Right lobe of liver (tissue), 6 donors: ENCODE data around the gene CABCOCO1. TPM values are rescaled to one million over a fixed set of nuclear protein-coding genes. Genes with fewer than 3 reads are reported as not detected.

ENCODE experiments used
- ATAC-seq, 4 donors: fragments of 200-7000 bp; cut with Tn5 transposase; one replicate each; pipeline ENCODE4 v1.9.1; 2020; ENCODE audit warnings: mild to moderate bottlenecking in 4 of 4, moderate library complexity in 4 of 4
- DNase-seq, 3 donors: peaks; one replicate each; pipeline ENCODE4 v3.0.0-alpha.2; 2020
- H3K27ac ChIP-seq, 3 donors: fragments of 200-600 bp; one replicate each; pipeline ENCODE4 v1.8.0; 2022
- H3K27me3 ChIP-seq, 2 donors: fragments of 200-600 bp; one replicate each; pipeline ENCODE4 v1.8.0; 2022
- H3K36me3 ChIP-seq, 4 donors: fragments of 200-600 bp; sonication (generic) in 1 of 4; one replicate each; pipeline versions ENCODE4 v1.5.1 to v1.8.0; 2017 to 2022; ENCODE audit warnings: control low read depth in 1 of 4
- H3K4me1 ChIP-seq, 4 donors: fragments of 200-600 bp; sonication (generic) in 1 of 4; one replicate each; pipeline versions ENCODE4 v1.5.1 to v1.8.0; 2017 to 2022; ENCODE audit warnings: control low read depth in 1 of 4
- H3K4me3 ChIP-seq, 3 donors: fragments of 200-600 bp; one replicate each; pipeline ENCODE4 v1.8.0; 2022
- H3K9me3 ChIP-seq, 4 donors: fragments of 200-600 bp; sonication (generic) in 1 of 4; one replicate each; pipeline versions ENCODE4 v1.5.1 to v1.8.0; 2017 to 2022; ENCODE audit warnings: control low read depth in 1 of 4
- CTCF ChIP-seq, 4 donors: fragments of 200-600 bp in 3 of 4; fragments of 450-650 bp in 1 of 4; IDR thresholded peaks; one replicate each; pipeline versions ENCODE4 v1.5.1 to v1.8.0; 2016 to 2022; ENCODE audit warnings: antibody characterized with exemption in 4 of 4, mild to moderate bottlenecking in 2 of 4
- POLR2A ChIP-seq: fragments of 450-650 bp; IDR thresholded peaks from one replicate; pipeline ENCODE4 v1.6.1; 2017; ENCODE audit warnings: antibody characterized with exemption, mild to moderate bottlenecking
- WGBS: methylation state at CpG from one replicate; pipeline ENCODE4 v1.1.6; 2018; ENCODE audit warnings: low coverage, low lambda C conversion rate; ENCODE audit not compliant: insufficient coverage; ENCODE audit errors: missing lambda C conversion rate; 5-methylcytosine and 5-hydroxymethylcytosine counted together
- intact Hi-C, 2 donors: fragments of 100-400 bp; cut with DNase I; formaldehyde crosslinking; loops; one replicate each; pipeline versions ENCODE4 v1.11.2 to v1.14.1; 2022
- total RNA-seq, 6 experiments: library from RNA; depleted of rRNA in 2 of 6; stranded (reverse); fragments of >200 nt in 2 of 6; fragmentation: NEBNext Ultra II Directional in 3 of 6; extraction: Animal tissue kit (Norgen Biotek cat#: 25700) in 3 of 6; gene quantifications; one replicate each; pipeline versions ENCODE4 v1.1.0 to v1.2.4, GENCODE V29; 2016 to 2023
- donor health status: DM: no; HTN: yes; CAD: no.
- donor health status: DM: no; HTN: no; CAD: no.
- donor health status: DM: no; HTN: no; CAD: no.
- donor health status: DM: no; HTN: yes; CAD: no.
- donor health status: DM: no; HTN: yes; CAD: no.

The CABCOCO1 gene
- total RNA-seq, 6 experiments from 2014 or later = not detected

DNA sequence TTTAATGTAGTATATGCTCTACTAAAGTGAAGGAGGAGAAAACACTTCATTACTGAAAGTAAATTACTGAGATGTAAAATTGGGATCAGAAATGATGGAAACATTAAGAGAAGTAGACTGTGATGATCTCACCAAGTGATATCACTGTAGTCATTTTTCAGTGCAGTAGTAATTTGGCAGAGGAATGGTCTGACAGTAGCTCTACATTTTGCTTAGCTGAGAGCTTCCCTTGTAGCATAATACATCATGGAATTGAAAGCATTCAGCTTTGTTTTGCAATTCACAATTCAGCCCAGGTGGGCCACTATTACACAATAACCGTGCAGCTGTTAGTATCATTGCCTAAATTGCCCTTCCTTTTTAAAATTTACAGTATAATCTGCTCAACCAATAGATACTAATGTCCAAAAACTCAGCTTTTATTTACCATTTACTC lies 19.4 kb upstream of the CABCOCO1 start:
- 8% methylated on average over 1 of the region's 1 CpG for WGBS
- DNase-seq = no peak
- H3K27ac ChIP-seq = no peak overlapping the region
- ATAC-seq = no peak
- H3K27me3 ChIP-seq = no peaks in the 10 kb centered on the region
- intact Hi-C loops = no loop called here
- H3K9me3 ChIP-seq = no peaks in the 10 kb centered on the region
- H3K4me3 ChIP-seq = no peak overlapping the region
- H3K4me1 ChIP-seq = no peaks in the 10 kb centered on the region
- TF ChIP-seq CTCF (IDR thresholded peaks at IDR 0.05) (no peak), POLR2A (no peak)
- no peaks in the 10 kb centered on the region for H3K36me3 ChIP-seq

DNA sequence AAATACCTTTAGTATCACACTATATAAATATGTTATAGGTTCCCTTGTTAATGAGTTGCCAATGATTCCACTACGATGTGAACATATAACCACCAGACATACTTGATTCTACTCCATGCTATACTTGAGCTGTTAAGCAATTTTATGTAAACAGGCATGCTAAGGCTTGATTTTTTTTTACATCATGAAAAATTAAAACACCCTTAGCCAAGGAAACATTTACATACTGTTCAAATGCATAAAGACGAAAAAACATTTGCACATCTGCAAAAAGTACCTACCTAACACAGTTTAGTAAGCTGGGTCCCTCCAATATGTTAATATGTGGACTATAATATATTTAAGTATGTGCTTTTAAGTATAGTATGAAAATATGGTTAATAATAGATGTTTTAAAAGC lies 9.0 kb upstream of the CABCOCO1 start:
- no peaks in the 10 kb centered on the region for H3K9me3 ChIP-seq
- no peaks in the 10 kb centered on the region for H3K27me3 ChIP-seq
- no peak overlapping the region for H3K4me3 ChIP-seq
- WGBS = 33% methylated on average over 2 of the region's 2 CpGs
- no peaks in the 10 kb centered on the region for H3K36me3 ChIP-seq
- TF ChIP-seq CTCF (IDR thresholded peaks at IDR 0.05) (no peak), POLR2A (no peak)
- H3K27ac ChIP-seq = no peak overlapping the region
- no peak for ATAC-seq
- DNase-seq = no peak
- no peaks in the 10 kb centered on the region for H3K4me1 ChIP-seq
- intact Hi-C loops = no loop called here

DNA sequence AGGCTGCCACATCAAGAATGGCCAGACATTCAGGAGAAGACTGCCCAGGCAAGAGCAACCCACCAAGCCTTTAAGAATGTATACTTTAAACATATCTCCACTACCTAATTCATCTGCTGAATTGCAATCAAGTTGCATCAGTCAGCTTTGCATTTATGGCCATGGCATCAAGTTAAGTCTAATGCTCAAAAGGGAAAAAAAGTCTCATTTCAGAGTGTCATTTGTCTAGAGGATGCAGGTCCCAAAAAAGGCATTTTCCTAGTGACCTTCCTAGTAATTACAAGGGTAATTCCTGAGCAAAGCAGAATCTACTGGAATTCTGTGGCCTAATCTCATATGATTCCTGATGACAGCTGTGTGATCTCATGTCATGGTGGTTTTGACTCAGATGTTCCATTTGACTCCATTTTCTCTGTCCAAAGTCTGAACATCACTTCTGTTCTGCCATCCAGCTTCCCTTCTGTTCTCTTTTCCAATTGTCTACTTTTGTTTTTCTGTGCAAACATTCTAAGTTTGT lies 7.3 kb upstream of the CABCOCO1 start:
- H3K9me3 ChIP-seq = no peaks in the 10 kb centered on the region
- H3K36me3 ChIP-seq = no peaks in the 10 kb centered on the region
- H3K27ac ChIP-seq = no peak overlapping the region
- no peaks in the 10 kb centered on the region for H3K27me3 ChIP-seq
- ATAC-seq (no peak), DNase-seq (no peak)
- H3K4me1 ChIP-seq = no peaks in the 10 kb centered on the region
- intact Hi-C loops = no loop called here
- no peak overlapping the region for H3K4me3 ChIP-seq
- TF ChIP-seq POLR2A (no peak), CTCF (IDR thresholded peaks at IDR 0.05) (no peak)

DNA sequence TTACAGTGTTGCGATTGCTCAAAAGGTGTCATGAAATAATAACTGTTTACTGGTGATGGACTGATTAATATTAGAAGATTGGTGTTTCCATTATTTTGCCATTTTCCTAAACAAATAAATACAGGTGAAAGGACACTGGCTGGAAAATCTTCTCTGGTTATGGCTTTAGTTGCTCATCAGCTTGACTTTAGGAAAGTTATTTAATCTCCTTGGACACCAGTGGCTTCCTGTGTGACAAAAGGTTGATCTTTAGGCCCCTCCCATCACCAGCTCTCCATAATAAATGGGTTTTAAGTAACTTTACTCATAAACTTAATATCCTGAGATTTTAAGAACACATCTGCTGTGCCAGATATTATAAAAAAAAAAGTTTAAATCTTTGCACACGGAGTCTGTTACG lies 737 bp downstream of the CABCOCO1 start:
- Histone ChIP-seq H3K36me3 (no peaks in the 10 kb centered on the region), H3K9me3 (no peaks in the 10 kb centered on the region), H3K27ac (no peak overlapping the region), H3K4me3 (peak overlapping the region in 2 of 3 donors; percentile 41 to 50), H3K4me1 (no peaks in the 10 kb centered on the region), H3K27me3 (no peaks in the 10 kb centered on the region)
- ATAC-seq = no peak
- WGBS = 57% methylated on average over 3 of the region's 3 CpGs
- intact Hi-C loops = no loop called here
- TF ChIP-seq CTCF (IDR thresholded peaks at IDR 0.05) (no peak), POLR2A (no peak)
- DNase-seq = no peak

GRCh38 chr10:61664985-61665384 lies 2.3 kb downstream of the CABCOCO1 start:
- Histone ChIP-seq H3K36me3 (no peaks in the 10 kb centered on the region), H3K9me3 (no peaks in the 10 kb centered on the region), H3K27ac (no peak overlapping the region), H3K4me1 (no peaks in the 10 kb centered on the region), H3K4me3 (no peak overlapping the region), H3K27me3 (no peaks in the 10 kb centered on the region)
- WGBS = 16% methylated on average over 2 of the region's 2 CpGs
- TF ChIP-seq CTCF (IDR thresholded peaks at IDR 0.05) (no peak), POLR2A (no peak)
- no peak for DNase-seq
- intact Hi-C loops = no loop called here
- no peak for ATAC-seq
